Measurements from ENCODE around the gene ESRRB.

The ESRRB gene

GRCh38 chr14:76352639-76353281 is 23.2 kb upstream of the ESRRB start:
- peak in 1 of 2 donors; percentile 61 for DNase-seq

- DNase-seq = no peak
These were observed 21.6 kb upstream of the ESRRB start for GRCh38 chr14:76354310-76354709.

- no peak for DNase-seq
These were observed 20.2 kb upstream of the ESRRB start for GRCh38 chr14:76355771-76356170.

- DNase-seq = no peak
These were observed 4.9 kb upstream of the ESRRB start for GRCh38 chr14:76371066-76371465.

DNA sequence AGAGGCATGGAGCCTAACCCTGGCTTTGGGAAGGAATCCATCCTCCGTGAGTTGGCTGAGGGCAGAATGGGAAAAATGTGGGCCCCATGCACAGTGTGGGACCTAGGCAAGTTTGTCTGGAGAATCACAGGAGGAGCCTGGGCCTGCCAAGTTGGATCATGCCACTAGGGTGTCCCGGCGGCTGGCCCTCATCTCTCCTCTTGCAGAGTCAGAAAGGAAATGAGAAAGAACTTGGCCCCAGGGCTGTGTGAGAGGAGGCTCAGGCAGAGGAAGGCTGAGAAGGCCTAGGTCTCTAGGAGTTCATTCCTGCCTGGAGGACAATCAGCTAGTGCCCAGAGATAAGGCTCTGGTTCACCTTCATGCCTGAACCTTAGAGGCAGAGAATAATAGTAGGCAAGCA is 2.5 kb upstream of the ESRRB start:
- DNase-seq = no peak

DNA sequence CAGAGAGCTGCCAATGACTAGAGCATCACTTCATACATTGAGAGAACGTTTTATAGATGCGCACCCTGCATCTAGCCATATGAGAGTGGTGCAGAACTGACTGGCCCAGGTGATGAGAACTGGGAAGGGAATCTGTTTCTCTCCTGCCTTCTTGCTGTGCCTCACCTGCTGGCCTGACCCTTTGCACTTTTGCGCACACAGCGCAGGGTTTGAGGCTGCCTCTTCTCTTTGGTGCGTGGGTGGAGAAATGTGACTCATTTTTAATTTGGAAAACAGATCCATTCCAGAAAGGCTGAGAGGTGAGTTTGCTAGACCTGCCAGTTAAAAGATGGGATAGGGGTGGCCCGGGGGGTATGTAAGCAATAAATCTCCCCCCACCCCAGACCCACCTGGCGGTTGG is 453 bp upstream of the ESRRB start:
- no peak for DNase-seq

- DNase-seq = no peak
These were observed 506 bp downstream of the ESRRB start for GRCh38 chr14:76376409-76376877.

GRCh38 chr14:76376878-76377734 is 1.2 kb downstream of the ESRRB start:
- DNase-seq = peak; percentile 8 to 16

DNA sequence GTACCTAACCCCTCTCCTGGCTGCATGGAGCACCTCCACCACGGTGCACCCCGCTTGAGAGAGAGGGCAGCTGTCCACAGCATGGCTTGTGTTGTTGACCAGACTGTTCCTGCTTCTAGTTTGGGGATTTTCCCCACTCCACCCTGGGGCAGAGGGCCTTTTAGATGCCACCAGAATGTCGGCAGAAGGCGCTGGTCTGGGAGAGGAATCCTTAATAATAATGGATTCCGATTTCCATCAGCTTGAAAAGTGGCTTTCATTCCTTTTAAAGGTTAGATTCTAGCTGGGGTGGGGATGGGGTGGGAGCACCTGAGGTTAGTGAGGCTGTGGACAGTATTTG is 1.8 kb downstream of the ESRRB start:
- peak in 1 of 2 donors; percentile 14 for DNase-seq

- DNase-seq = no peak
These were observed 5.1 kb downstream of the ESRRB start for GRCh38 chr14:76380991-76381390.

GRCh38 chr14:76381817-76382494 is 6.0 kb downstream of the ESRRB start:
- DNase-seq = no peak

DNA sequence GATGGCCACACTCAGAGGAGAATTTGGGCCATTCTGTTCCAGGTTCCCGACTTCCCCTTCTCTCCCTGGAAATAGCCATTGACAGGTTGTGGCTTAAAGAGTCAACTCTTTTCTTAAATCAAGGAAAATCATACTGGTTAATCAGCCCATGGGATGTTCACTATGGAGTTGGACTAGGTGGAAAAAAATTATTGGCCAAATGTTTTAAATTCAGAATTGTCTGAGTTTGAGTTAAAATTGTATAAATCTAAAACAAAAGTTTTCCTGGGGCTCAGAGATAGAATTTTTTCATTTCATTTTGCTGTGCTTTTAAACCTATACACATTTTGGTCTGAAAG is 6.5 kb downstream of the ESRRB start:
- no peak for DNase-seq

DNA sequence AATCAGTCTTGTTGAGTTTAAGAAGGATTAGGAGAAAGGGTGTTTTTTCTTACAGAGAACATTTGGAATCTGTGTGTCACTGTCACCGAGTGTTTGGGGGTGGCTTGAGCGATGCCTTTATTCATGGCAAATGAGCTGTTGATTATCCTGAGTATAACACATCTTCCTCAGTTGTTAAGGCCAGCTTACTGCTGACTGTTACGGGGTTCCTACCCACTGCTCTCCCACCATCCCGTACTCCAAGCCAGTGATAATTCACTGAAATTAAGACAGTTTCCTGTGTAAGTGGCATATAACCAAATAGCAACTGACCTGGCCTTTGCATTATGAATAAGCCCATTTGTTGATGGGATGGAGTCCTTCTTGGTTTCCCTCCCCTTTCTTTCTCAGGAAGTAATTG is 9.5 kb downstream of the ESRRB start:
- no peak for DNase-seq

DNA sequence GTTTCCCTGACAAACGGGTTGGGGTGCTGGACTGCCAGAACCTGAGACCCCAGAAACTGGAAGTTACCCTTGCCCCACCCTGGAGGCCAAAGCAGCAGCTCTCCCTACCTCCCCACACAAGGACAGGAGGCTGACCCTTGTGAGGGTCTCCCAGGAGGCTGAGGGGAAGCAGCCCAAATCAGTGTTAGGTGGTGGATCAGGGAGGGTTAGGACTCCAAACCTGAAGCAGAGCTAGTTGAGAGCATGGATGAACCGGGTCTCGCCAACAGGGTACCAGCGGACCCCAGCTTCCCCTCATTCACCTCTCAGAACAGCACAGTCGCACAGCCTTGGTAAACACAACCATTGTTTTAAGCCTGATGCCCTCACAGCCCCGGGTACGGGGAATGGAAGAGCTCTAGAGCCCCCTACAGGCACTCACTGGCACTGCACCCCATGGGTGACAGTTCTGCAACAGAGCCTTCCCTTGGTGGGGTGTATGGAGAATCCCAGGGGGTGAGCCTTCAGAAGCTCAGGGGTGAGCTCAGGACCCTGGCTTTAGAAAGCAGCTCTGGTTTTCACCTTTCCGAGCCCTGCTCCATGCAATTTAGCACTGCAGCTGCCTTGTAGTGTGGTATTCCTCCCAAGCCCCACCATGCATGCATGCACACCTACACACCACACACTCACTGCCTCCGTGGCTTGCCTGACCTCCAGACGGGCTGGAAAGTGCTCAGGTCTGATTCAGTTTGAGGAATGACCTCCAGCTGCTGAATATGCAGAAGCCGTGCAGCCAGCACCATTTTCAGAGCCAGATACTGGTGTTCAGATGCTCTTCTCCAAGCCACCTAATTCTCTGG is 11.2 kb downstream of the ESRRB start:
- peak; percentile 35 to 91 for DNase-seq

GRCh38 chr14:76389841-76390240 is 13.9 kb downstream of the ESRRB start:
- no peak for DNase-seq

GRCh38 chr14:76390621-76391020 is 14.7 kb downstream of the ESRRB start:
- no peak for DNase-seq

DNA sequence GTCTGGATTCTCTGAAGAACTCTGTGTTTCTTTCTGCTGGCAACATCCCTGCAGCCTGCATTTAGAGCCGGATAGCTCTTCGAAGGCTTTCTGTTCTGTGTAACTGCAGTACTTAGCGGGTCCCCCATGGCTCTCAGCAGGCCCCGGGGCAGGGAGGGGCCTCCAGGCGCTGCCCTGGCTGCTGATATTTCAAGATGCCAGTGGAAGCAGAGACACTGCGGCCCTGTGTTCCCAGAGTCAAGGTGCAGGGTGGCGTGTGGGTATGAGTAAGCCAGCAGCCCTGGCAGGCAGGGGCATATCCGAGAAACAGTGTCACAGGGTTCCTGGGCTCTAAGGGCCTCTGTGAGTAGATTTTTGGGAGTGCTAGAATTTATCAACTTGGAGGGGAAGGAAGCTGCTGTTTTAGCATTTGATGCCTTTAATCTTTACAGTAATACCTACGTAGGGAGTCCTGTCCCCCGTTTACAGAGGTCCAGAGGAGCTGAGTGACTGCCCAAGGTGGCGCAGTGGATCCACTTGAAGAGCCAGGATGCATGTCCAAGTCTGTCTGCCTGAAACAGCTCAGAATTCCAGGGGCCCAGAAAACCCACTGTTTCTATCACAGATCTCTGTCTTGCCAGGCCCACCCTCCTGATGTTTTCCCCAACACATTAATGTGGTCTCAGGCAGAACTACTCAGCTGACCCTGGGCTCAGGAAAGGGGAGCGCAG is 16.2 kb downstream of the ESRRB start:
- no peak for DNase-seq

DNA sequence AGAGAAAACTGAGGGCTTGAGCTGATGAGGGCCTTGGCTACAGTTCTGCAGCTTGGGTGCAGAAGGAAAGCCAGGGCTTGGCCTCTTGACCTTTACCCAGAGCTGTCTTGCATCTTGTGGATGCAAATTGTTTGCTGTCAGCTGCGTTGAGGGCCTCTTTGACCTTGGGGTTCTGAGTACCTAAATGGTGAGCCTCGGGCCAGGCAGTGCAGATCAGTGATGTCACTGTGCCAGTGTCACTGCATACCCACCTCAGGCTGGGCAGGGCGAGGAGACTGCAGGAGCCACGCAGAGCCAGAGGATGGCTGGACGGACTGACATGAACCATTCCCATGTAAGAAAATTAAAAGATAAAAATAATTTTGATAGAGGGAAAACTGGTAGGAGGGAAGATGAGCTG is 18.6 kb downstream of the ESRRB start:
- no peak for DNase-seq

GRCh38 chr14:76395161-76395560 is 19.2 kb downstream of the ESRRB start:
- DNase-seq = no peak

DNA sequence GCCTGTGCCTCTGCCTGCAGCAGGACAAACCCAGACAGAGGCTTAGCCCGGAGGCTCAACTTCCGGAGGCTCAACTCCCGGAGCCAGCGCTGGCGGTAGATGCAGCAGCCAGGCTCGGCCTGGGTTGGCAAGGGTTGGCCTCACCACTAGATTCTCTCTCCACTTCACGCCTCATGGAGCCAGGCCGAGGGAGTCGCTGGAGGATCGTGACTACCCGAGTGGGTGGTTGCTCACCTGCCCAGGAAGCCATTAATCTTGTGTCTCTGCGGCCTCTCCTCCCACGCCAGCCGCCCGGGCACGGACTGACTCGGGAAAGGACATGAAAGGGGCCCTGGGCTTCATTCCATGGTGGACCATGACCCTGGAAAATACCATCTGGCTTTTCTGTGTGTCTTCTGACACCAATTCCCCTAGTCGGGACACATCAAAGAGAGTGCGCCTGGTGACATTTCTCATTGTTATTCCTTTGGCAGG is 20.8 kb downstream of the ESRRB start:
- no peak for DNase-seq

DNA sequence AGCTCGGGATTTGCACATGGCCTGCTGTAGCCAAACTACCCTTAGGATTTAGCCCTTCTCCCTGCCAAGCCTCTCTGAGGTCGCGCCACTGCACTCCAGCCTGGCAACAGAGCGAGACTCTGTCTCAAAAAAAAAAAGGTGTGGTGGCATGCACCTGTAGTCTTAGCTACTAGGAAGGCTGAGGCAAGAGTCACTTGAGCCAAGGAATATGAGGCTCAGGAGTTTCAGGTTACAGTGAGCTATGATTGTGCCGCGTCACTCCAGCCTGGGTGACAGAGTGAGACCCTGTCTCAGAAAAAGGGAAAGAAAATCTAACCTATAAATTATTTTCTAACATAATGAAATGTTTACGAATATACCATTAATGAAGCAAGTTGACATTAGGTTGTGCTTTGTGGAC is 29.7 kb downstream of the ESRRB start:
- DNase-seq = no peak

DNA sequence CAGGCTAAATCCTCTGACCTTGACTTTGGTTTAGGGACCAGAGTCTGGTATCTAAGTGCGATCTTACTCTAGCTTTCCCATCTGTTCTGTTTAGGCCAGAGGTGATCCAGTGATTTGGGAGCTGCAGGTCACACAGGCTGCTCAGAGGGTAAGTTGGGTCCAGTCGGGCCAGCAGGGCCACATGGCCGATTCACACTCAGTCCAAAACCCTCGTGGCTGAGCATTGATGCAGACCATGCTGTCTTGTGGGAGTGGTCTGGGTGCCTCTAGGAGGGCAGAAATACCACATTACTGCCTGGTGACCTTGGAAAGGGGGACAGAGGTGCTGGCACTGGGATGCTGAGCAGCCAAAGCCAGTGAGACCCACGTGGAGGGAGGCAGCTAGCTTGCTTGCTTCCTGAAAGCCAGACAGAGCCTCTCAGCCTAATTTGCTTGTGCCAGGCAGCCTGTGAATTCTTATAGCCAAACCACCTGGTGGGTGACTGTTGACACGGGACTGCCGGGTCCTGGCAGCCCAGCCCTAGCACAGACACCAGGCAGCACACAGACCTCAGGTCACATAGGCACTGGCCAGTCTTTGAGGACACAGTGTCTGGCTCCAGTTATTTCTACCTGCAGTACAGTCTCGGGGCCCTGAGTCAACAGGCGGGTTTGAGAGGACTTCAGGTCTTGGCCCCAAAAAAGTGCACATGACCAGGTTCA is 31.7 kb downstream of the ESRRB start:
- no peak for DNase-seq

All from inflammatory macrophage treated with lipopolysaccharide for 1 hour (primary cell).